GM21515 (cell line): ENCODE results near the gene PACSIN2.

Experiments
- ATAC-seq: cut with Tn5 transposase; IDR thresholded peaks from one replicate; pipeline ENCODE4 v1.9.1; 2021; ENCODE audit not compliant: unreplicated experiment

PACSIN2 gene

DNA sequence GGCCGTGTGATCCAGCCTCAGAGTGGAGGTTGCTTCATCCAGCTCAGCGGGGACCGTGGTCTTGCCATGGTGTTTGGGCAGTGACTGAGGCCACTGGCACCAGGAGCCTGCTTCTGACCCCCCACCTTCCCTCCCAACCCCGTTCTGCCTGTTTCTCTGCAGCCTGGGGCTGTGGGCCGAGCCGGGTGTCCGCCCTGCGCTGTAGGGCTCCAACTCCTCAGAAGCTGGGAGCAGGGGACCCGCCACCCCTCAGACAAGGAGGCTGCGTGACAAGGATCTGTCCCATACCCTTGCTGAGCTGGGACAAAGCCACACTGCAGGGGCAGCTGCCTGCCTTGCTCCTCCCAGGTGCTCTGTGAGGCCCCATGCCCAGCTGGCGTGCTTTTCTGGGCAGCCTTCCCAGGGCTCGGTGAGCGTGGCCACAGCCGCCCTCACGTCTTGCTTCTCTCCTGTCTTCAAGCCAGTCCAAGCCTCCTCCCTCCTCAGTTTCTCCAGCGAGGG is 146.1 kb downstream of the PACSIN2 start:
- ATAC-seq, result no peak

DNA sequence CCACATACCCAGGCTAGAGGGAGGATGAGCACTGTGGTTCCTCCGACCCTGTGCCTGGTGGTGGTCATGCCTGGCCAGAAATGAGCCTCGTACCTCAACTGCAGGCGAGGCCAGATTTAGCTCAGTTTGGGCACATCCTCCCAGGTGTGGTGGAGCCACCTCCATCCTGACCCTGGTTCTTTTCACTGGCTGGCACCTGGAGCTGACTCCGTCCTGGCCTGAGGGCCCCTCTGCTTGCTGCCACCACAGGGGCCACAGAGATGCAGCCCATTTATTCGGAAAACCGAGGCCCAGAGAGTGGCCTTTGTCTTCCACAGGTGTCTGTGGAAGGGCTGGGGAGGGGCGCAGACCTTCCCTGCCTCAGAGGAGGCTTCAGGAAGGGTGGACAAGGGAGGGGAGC is 148.8 kb downstream of the PACSIN2 start:
- no peak for ATAC-seq

DNA sequence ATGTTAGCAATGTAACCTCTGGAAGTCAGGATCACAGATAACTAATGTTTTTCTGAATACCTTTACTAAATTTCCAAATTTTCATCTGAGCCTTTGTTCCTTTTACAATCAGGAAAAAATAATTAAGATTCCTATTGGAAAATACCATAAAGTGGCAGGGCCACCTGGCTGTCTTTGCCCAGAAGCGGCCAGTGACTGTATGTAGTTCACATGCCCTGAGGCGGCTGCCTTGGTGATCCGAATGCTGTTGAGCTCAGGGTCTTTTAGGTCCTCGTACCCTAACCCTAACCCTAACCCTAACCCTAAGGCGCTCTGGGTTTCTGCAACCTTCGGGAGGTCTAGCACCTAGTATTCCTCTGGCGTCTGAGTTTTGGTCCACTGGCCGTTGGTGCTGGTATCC is 149.4 kb downstream of the PACSIN2 start:
- ATAC-seq, result no peak

DNA sequence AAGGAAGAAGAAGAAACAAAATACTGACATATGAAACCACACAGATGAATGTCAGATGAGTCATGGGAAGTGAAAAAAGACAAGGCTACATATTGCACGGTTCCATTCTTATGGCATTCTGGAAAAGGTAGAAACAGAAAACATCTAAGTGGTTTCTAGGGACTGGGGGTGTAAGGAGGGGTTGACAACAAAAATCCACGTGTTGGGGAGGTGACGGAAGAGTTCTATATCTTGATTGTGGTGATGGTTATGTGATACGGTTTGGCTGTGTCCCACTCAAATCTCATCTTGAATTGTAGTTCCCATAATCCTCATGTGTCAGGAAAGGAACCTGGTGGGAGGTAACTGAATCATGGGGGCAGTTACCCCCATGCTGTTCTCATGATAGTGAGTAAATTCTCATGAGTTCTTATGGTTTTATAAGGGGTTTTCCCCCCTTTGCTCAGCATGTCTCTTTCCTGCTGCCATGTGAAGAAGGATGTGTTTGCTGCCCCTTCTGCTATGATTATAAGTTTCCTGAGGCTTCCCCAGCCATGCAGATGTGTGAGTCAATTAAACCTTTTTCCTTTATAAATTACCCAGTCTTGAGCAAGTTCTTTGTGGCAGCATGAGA is 151.5 kb downstream of the PACSIN2 start:
- ATAC-seq, result no peak

DNA sequence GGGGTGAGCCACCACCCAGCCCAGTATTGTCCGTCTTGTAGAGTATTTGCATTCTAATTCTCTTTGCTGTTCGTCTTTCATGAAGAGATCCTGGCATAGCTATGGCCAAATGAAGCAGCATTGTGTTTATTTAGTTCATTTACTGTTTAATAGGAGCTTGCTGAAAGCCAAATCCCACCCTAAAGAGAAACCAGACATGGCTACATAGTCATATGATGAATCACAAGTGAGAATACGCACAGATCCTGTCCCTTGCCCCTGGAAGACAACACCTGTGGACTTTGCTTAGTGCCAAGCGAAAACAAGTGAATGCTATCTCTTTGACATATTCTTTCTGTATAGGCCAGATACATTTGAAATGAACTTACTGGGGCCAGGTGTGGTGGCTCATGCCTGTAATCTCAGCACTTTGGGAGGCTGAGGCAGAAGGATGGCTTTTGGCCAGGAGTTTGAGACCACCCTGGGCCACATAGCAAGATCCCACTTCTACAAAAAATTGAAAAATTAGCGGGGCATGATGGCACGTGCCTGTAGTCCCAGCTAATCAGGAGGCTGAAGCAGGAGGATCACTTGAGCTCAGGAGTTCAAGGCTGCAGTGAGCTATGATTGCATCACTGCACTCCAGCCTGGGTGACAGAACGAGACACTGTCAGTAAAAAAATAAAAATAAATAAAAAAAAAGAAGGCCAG is 152.8 kb downstream of the PACSIN2 start:
- no peak for ATAC-seq

DNA sequence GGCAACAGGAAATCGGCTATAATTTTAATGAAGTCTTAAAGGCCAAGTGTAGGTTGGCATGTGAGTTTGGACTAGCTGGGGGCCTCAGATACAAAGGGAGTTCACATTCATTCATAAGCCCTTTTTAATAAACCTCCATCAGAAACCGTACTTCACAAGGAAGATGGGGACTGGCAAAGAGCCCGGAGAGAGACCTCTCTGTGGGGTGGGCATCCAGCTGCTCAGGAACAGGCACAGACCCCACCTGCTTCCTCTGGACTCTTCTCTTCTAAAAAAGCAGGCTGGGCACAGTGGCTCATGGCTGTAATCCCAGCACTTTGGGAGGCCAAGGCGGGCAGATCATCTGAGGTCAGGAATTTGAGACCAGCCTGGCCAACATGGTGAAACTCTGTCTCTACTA is 154.0 kb downstream of the PACSIN2 start:
- ATAC-seq, result no peak

DNA sequence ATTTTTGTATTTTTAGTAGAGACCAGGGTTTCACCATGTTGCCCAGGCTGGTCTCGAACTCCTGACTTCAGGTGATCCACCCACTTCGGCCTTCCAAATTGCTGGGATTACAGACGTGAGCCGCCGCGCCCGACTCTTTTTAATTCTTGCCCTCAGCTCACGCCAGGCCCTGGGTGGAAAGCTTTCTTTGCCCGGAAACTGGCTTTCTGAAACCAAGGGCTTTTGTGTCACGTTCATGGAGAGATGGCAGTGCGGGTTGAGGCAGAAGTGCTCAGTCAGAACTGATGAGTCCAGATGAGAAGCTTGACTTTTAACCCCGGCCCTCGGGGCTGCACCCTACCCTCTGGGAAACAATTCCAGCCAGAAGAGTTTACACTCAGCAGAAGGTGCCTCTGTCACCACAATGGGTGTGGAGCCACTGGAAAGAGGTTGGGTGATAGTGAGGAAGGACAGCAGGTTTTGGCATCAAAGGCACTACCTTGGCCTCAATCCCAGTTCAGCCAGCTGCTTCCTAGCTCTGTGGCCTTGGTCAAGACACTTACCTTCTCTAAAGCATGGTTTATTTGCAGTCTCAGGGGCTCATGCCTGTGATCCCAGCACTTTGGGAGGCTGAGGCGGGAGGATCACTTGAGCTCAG is 157.0 kb downstream of the PACSIN2 start:
- no peak for ATAC-seq

DNA sequence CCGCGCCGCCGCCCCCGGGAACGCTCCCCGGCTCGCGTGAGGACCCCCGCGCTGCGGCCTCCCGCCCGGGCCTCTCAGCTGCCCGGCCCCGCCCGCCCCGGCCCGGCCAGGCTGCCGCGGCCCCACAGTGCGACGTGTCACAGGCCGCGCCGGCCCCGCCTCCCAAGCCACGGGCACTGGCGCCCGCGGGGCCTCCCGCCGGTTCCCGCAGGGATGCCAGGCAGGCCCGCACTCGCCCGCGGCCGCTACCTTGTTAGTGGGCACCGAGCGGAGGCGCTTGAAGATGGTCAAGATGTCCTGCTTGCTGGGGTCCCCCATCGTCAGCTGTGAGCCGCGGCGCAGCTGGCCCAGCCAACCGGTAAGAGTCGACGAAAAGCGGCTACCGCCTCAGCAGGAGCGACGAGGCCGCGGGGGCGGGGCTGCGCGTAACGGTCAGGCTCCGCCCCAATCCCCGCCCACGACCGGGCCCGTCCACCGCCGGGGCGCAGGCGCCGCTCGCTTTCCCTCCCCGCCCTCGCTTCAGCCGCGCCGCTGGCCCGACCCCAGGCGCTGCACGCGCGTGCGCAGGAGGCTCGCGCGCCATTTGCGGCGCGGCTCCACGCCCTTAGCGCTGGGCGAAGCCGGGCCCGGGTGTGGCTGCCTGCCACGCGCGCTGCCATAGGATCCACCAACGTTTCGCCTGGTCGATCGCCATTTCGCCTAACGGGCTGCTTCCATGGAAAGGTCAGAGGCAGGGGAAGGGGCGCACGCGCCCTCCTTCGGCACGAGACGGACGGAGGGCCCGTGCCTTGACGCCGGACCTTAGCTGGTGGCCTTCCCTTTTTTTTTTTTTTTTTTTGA is 157.9 kb downstream of the PACSIN2 start, which contains the start of gene ARFGAP3:
ARFGAP3 (minus strand) TSS at position 409 of the 840 bp plus-strand sequence; CDS start at position 318, 91 bp downstream.
- peak; percentile 74 for ATAC-seq

DNA sequence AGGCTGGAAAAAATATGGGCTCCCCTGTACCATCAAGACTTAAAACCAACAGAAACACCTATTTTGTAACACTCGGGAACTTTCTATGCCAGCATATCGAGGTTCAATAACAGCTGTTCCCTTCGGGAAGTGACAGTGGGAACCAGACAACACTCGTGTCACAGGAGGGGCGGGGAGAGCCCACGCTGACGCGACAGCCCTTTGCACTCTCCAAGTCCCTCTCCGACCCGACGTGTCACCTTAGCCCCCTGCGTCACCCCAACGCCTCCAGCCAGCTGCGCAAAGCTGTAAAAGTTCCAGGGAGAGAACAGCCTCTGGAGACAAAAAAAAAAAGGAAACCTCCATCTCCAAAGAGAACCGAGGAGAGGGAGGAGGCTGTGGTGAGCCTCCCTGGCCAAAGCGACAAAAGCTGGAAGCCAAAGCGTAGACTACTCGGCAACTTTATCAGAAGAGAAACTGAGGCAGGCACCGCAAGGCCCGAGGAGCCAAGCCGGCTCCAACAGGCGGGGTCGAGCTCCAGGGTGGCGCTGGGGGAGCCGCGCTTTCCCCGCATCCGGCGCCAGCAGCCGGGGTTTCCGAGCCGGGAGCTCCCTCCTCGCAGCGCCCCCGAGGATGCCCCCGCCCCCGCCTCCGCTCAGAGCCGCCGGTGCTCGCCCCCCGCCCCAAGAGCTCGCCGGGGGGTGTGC is 158.6 kb downstream of the PACSIN2 start:
- peak; percentile 22 for ATAC-seq

DNA sequence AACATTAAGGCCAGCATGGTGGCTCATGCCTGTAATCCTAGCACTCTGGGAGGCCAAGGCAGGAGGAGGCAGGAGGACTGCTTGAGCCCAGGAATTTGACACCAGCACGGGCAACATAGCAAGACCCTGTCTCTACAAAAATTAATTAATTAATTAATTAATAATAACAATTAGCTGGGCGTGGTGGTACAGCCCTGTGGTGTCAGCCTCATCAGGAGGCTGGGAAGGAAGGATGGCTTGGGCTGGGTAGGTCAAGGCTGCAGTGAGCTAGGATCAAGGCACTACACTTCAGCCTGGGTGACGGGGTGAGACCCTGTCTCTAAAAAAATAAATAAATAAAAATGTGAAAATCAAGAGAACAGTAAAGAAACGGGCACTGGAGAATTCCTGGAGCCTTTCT is 159.2 kb downstream of the PACSIN2 start:
- ATAC-seq, result no peak

DNA sequence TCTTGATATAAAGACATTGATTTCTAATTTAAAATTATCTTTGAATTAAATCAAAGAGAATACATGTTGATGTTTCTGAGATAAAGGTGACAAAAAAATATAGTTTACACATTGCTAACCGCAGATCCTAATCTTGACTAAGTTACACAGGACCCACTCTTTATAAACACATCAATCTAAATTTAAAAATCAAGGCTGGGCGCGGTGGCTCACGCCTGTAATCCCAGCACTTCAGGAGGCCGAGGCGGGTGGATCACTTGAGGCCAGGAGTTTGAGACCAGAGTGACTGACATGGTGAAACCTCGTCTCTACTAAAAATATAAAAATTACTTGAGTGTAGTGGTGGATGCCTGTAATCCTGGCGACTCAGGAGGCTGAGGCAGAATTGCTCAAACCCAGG is 159.7 kb downstream of the PACSIN2 start:
- ATAC-seq, result no peak

DNA sequence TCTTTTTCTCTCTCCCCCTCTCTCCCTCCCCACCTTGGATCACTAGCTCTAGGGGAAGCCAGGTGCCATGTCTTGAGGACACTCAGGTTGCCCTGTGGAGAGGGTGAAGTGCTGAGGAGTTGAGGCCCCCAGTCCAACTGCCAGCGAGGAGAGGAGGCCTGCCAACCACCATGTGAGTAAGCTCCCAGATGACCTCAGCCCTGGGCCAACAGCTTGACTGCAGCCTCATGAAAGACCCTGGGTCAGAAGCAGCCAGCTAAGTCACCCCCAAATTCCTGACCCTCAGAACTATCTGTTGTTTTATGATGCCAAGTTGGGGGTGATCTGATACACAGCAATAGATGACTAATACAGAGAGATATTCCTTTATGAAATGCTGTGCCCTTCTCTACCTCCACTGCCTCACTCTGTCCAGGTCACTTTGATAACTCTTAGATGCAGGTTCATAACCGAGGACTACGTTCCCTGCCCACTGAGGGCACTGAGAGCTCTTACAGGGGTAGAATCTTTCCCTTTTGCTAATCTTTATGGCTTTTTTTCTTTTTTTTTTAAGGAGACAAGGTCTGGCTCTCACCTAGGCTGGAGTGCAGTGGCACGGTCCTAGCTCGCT is 165.9 kb downstream of the PACSIN2 start:
- no peak for ATAC-seq

DNA sequence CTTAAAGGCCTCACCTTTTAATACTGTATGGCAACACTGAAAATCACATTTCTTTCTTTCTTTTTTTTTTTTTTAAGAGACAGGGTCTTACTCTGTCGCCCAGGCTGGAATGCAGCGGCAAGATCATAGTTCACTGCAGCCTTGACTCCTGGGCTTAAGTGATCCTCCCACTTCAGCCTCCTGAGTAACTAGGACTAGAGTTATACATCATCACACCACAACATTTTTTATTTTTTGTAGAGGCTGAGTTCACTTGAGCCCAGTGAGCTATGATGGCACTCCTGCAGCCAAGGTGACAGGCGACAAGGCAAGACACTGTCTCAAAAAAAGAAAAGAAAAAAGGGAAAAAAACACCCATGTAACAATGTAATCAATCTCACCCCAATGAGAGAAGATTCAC is 167.8 kb downstream of the PACSIN2 start:
- no peak for ATAC-seq

DNA sequence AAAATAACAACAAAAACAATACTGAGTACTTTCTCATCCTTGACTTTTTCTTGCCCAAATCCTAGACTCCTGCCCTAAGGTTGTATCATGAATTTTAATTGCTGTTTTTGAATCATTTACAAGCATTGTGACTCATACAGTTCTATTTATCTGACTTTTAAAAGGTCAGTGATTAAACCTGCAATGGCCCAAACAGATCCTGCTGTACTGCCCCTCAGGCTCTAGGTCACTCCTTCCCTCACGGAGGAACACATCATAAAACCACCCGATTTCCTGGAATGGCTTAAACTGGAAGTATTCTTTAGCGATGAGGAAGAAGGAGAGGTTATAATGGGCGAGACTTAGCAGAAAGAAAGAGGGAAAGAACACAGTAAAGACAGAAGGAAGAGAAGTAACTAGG is 170.2 kb downstream of the PACSIN2 start:
- ATAC-seq, result no peak

DNA sequence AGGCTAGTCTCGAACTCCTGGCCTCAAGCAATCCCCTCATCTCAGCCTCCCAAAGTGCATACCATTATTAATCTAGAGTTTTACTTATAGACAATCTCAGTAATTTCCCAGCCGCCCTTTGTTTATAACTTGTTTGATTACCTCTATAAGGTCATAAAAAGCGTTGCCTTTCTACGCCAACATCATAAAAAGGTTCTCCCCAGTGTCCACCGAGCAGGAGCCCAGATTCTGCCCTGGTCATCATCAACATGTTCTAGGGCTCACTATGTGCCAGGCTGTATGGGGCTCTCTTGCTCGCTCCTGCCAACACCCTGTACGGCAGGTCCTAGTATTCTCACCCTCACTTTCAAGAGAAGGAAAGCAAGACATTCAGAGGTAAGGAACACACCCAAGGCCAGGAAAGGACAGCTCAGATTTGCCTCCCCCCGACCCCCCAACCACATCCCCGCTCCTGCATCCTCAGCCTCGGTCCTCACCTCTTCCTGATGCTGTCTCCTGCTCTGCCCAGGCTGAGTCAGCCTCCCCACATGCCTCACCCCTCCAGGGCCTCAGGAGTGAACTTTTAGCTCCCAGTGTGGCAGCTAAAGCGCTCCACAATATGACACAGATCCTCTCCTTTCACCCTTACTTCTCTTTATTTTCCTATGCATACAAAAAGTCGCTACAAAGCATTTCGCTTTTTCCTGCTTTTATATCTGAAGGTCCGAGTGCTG is 172.1 kb downstream of the PACSIN2 start:
- ATAC-seq, result no peak

DNA sequence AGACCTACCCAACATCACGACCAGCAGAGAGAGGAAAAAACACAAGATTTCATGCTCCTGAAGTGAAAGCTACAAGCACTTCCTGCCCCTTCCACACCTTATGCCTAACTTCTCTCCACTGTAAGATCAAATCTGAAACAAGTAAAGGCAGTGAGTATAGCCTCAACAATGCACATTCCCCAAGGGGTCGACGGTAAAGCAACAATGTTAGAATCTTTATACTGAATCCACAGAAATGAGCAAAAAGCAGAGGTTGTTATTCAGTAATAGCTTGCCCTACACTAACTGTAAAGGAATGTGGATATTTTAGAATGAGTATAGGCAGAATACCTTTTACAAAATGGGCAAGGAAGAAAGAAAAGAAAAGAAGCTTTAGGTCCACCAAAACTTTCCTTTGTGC is 173.5 kb downstream of the PACSIN2 start:
- no peak for ATAC-seq

DNA sequence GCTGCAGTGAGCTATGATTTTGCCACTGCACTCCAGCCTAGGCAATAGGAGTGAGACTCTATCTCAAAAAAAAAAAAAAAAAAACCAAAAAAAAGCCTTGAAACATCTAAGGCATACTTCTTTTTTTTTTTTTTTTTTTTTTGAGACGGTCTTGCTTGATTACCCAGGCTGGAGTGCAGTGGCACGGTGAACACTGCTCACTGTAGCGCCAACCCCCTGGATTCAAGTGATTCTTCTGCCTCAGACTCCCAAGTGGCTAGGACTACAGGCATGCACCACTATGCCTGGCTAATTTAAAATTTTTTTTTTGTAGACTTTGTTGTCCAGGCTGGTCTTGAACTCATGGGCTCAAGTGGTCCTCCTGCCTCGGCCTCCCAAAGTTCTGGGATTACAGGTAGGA is 177.4 kb downstream of the PACSIN2 start:
- no peak for ATAC-seq

DNA sequence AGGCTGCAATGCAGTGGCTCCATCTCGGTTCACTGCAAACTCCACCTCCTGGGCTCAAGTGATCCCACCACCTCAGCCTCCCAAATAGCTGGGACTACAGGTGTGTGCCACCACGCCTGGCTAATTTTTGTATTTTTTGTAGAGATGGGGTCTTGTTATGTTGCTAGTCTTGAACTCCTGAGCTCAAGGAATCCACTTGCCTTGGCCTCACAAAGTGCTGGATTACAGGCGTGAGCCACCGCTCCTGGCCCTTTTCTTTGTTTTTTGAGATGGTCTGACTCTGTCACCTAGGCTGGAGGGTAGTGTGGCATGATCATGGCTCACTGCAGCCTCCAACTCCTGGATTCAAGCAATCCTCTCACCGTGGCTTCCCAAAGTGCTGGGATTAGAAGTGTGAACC is 178.9 kb downstream of the PACSIN2 start:
- ATAC-seq, result no peak

DNA sequence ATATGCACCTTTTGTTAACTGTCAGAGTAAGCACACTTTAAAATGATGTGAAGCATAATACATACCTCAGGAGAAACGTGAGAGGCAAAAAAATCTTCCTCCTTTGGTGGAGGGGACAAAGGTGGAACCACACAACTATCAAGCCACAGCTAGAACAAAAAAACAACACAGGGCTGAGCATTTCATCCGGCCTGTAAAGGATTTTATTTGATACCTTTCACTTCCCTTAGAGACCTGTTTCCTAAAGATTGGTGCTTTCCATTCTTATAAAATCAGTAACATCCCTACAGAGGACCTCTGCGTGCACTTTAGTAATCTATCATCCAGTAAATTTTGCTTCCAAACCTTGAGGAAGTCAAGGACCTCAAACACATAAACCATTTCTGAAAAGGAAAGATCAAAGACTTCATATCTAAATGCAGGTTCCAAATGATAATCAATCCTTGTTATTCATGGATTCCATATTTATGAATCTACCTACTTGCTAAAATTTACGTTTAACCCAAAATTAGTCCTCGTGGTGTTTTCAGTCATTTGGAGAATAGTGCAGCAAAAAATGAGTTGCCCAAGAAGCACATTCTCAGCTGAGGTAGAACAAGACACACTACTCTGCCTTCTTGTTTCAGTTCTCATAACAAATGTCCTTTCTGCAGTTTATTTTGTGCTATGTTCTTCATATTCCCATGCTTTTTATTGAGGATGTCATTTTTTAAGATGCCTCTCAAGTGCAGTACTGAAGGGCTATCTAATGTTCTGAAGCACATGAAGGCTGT is 180.6 kb downstream of the PACSIN2 start:
- no peak for ATAC-seq
